ENCODE data around the gene PPP1R3A.

GRCh38 chr7:113835367-113835766 lies 83.4 kb downstream of the PPP1R3A start:
- TF ChIP-seq CTCF (conservative IDR thresholded peaks at IDR 0.05; ENCODE audit: low read depth, low read length), result no peak
- no peak for TF ChIP-seq SMC3 (IDR thresholded peaks at IDR 0.05; ENCODE audit: low read depth, low read length)
- no peak for TF ChIP-seq MXI1 (IDR thresholded peaks at IDR 0.05; ENCODE audit: borderline replicate concordance, low read depth, low read length)
- no peak for TF ChIP-seq POLR2A (IDR thresholded peaks at IDR 0.05; ENCODE audit: low read depth, low read length)
- TF ChIP-seq MAZ (IDR thresholded peaks at IDR 0.05; ENCODE audit: borderline replicate concordance, low read depth, low read length), result no peak
- no peak for TF ChIP-seq BHLHE40 (IDR thresholded peaks at IDR 0.05; ENCODE audit: low read depth, low read length)

Data from IMR-90 (cell line).